CD8-positive, alpha-beta memory T cell (primary cell): ENCODE data around the gene CIAO3. TPM values are rescaled to one million over a fixed set of nuclear protein-coding genes. Genes with fewer than 3 reads are reported as not detected.
"Not testable (repeated sequence)": the region's sequence is repeated elsewhere in the genome, so short reads cannot be mapped to it uniquely, and the experiment has no call there.

ENCODE experiments used
- CTCF ChIA-PET: fragments of 350-600 bp; sonication (Branson Sonifier 250); formaldehyde crosslinking; loops from one replicate; lab custom pipeline; 2021; ENCODE audit warnings: antibody characterized with exemption; lab: Charles Lee
- POLR2A ChIA-PET: fragments of 350-600 bp; sonication (Branson Sonifier 250); formaldehyde crosslinking; loops from one replicate; lab custom pipeline; 2021; ENCODE audit warnings: antibody characterized with exemption; lab: Charles Lee
- DNase-seq, 5 donors: peaks; one replicate each; pipeline versions ENCODE4 v3.0.0 to v3.0.0-alpha.2; 2020 to 2022; ENCODE audit warnings: mixed read lengths in 1 of 5
- H3K27ac ChIP-seq: one replicate; pipeline ENCODE4 v1.7.0; 2013; ENCODE audit warnings: low read depth, mild to moderate bottlenecking, low read length, moderate library complexity
- H3K27me3 ChIP-seq: 2 replicates; pipeline ENCODE4 v1.7.0; 2013; ENCODE audit warnings: low read length, mild to moderate bottlenecking; ENCODE audit not compliant: insufficient read depth, poor library complexity, severe bottlenecking
- H3K36me3 ChIP-seq: 2 replicates; pipeline ENCODE4 v1.7.0; 2013; ENCODE audit warnings: mild to moderate bottlenecking, low read length, moderate library complexity; ENCODE audit not compliant: insufficient read depth
- H3K4me1 ChIP-seq: 2 replicates; pipeline ENCODE4 v1.7.0; 2013; ENCODE audit warnings: mild to moderate bottlenecking, low read length, moderate library complexity; ENCODE audit not compliant: insufficient read depth
- H3K4me3 ChIP-seq: 2 replicates; pipeline ENCODE4 v1.7.0; 2013; ENCODE audit warnings: mild to moderate bottlenecking, low read length
- H3K9me3 ChIP-seq: 2 replicates; pipeline ENCODE4 v1.7.0; 2013; ENCODE audit warnings: mild to moderate bottlenecking, low read length
- H3K27ac Mint-ChIP-seq, 8 donors: one replicate each; pipeline ENCODE4 v1.8.0; 2020 to 2021; ENCODE audit warnings: mixed read lengths in 8 of 8, mild to moderate bottlenecking in 6 of 8, inconsistent platforms in 3 of 8, moderate library complexity in 3 of 8
- H3K27me3 Mint-ChIP-seq, 2 donors: one replicate each; pipeline ENCODE4 v1.8.0; 2020 to 2021; ENCODE audit warnings: mixed read lengths in 2 of 2, mild to moderate bottlenecking in 1 of 2, moderate library complexity in 1 of 2
- H3K36me3 Mint-ChIP-seq, 3 donors: one replicate each; pipeline ENCODE4 v1.8.0; 2020 to 2021; ENCODE audit warnings: mixed read lengths in 3 of 3, inconsistent platforms in 1 of 3, mild to moderate bottlenecking in 1 of 3
- H3K4me1 Mint-ChIP-seq, 3 donors: one replicate each; pipeline ENCODE4 v1.8.0; 2020 to 2021; ENCODE audit warnings: mixed read lengths in 3 of 3, inconsistent platforms in 1 of 3, mild to moderate bottlenecking in 1 of 3
- H3K4me3 Mint-ChIP-seq, 7 donors: one replicate each; pipeline ENCODE4 v1.8.0; 2020 to 2021; ENCODE audit warnings: mixed read lengths in 7 of 7, mild to moderate bottlenecking in 6 of 7, moderate library complexity in 4 of 7, inconsistent platforms in 2 of 7
- H3K9me3 Mint-ChIP-seq, 5 donors: one replicate each; pipeline ENCODE4 v1.8.0; 2020 to 2022; ENCODE audit warnings: mixed read lengths in 5 of 5, mild to moderate bottlenecking in 3 of 5, moderate library complexity in 2 of 5, inconsistent platforms in 1 of 5
- polyA plus RNA-seq: library from polyadenylated mRNA; unstranded; fragments of 300-500 nt; fragmentation: Illumina TruSeq; gene quantifications from one replicate; pipeline ENCODE4 v1.2.3, GENCODE V29; 2021
- total RNA-seq, 2 experiments: library from RNA; stranded (reverse); gene quantifications; one replicate each; pipeline ENCODE4 v1.2.3, GENCODE V29; 2021

Gene CIAO3
- total and polyA plus RNA-seq, 3 experiments from 2014 or later, result 23.1 to 37.9 (median 34.8) TPM

GRCh38 chr16:743794-744500, 3.1 kb upstream of the CIAO3 start:
- no peak overlapping the region for H3K27ac ChIP-seq
- ChIA-PET CTCF (interaction anchor here (0.7 to 18.9 kb wide), 5 partner anchors 13 to 1202 kb away, joined by 3 to 332 read pairs (median 3); partner anchors contain the start of genes ANTKMT, CCDC78, HAGHL and METRN), POLR2A (no interaction called here)
- peaks cover 10% of the 10 kb centered on the region for H3K4me1 ChIP-seq
- H3K9me3 Mint-ChIP-seq, result no peaks in the 10 kb centered on the region
- H3K27me3 Mint-ChIP-seq, result no peaks in the 10 kb centered on the region
- peaks cover 0 to 6% (median 0%) of the 10 kb centered on the region in 3 donors for H3K36me3 Mint-ChIP-seq
- peak overlapping the region in 1 of 7 donors; percentile 44 for H3K4me3 Mint-ChIP-seq
- no peak overlapping the region for H3K27ac Mint-ChIP-seq
- no peaks in the 10 kb centered on the region for H3K27me3 ChIP-seq
- no peaks in the 10 kb centered on the region for H3K36me3 ChIP-seq
- H3K4me1 Mint-ChIP-seq, result peaks cover 0 to 15% (median 1%) of the 10 kb centered on the region in 3 donors
- H3K9me3 ChIP-seq, result no peaks in the 10 kb centered on the region
- H3K4me3 ChIP-seq, result no peak overlapping the region
- DNase-seq, result no peak

- H3K4me3 ChIP-seq, H3K27ac Mint-ChIP-seq, H3K36me3 ChIP-seq, H3K27me3 ChIP-seq, POLR2A ChIA-PET, H3K9me3 ChIP-seq, DNase-seq, H3K27ac ChIP-seq, H3K9me3 Mint-ChIP-seq, H3K27me3 Mint-ChIP-seq, H3K36me3 Mint-ChIP-seq, H3K4me1 ChIP-seq: not testable (repeated sequence)
- CTCF ChIA-PET, result interaction anchor here (1.4 to 18.9 kb wide), 2 partner anchors 12 to 26 kb away, joined by 4 to 332 read pairs; partner anchors contain the start of genes ANTKMT, CCDC78, HAGHL and METRN
- peaks cover 0 to 15% (median 1%) of the 10 kb centered on the region in 3 donors for H3K4me1 Mint-ChIP-seq
- peak overlapping the region in 1 of 7 donors; percentile 23 for H3K4me3 Mint-ChIP-seq
Measured at GRCh38 chr16:742894-743293, 2.1 kb upstream of the CIAO3 start.

DNA sequence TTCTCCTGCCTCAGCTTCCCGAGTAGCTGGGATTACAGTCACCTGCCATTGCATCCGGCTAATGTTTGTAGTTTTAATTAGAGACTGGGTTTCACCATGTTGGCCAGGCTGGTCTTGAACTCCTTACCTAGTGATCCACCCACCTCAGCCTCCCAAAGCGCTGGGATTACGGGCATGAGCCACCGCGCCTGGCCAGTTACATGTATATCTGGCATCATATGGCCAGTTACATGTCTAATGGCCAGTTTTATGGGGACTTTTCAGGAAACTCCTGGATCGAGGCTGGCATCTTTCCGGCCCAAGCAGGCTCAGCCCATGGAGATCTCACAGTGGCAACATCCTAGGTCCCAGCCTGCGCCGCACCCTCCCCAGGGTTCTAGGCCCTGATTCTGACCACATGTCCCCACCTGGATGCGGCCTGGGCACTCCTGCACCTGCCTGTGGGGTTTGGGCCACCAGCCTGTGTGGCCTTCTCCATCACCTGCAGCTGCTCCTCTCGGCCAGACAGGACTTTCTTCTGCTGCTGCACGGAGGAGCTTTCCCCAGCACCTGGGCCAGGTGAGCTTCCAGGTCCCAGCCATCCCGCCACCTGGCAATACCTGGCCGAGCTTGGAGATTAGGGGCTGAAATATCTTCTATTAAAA, 1.3 kb upstream of the CIAO3 start:
- H3K36me3 ChIP-seq, result peaks cover 3% of the 10 kb centered on the region
- Mint-ChIP-seq H3K27me3 (no peaks in the 10 kb centered on the region), H3K27ac (peak overlapping the region in 3 of 8 donors; percentile 32 to 87 (median 45)), H3K36me3 (peaks cover 0 to 14% (median 0%) of the 10 kb centered on the region in 3 donors), H3K4me1 (peaks cover 0 to 15% (median 1%) of the 10 kb centered on the region in 3 donors), H3K4me3 (peak overlapping the region in 6 of 7 donors; percentile 34 to 85 (median 72)), H3K9me3 (no peaks in the 10 kb centered on the region)
- H3K9me3 ChIP-seq, result no peaks in the 10 kb centered on the region
- no peak overlapping the region for H3K27ac ChIP-seq
- CTCF ChIA-PET, result interaction anchor here (1.0 to 18.9 kb wide), 6 partner anchors 8 to 30 kb away, joined by 3 to 332 read pairs (median 6); partner anchors contain the start of genes ANTKMT, CCDC78, HAGHL and METRN
- peaks cover 10% of the 10 kb centered on the region for H3K4me1 ChIP-seq
- H3K27me3 ChIP-seq, result no peaks in the 10 kb centered on the region
- POLR2A ChIA-PET, result no interaction called here
- no peak overlapping the region for H3K4me3 ChIP-seq
- DNase-seq, result no peak

DNA sequence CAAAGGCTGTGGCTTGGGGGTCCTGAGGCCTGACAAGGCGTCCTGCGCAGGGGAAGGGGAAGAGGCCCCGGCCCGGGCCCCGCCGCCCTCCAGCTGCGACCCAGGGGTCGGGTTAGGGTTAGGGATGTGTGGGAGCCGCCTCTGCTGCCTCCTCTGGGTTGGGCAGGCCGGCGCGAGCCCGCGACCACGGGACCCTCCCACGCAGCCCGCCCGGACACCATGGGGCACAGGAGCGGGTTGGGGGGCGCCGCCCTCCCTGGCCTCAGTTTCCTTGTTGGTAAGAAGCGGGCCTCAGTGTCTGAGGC, 386 bp downstream of the CIAO3 start:
- H3K9me3 Mint-ChIP-seq, result no peaks in the 10 kb centered on the region
- peak overlapping the region in 4 of 8 donors; percentile 30 to 77 (median 38) for H3K27ac Mint-ChIP-seq
- no peaks in the 10 kb centered on the region for H3K27me3 Mint-ChIP-seq
- Histone ChIP-seq H3K27me3 (no peaks in the 10 kb centered on the region), H3K4me1 (peaks cover 10% of the 10 kb centered on the region), H3K9me3 (no peaks in the 10 kb centered on the region), H3K4me3 (peak overlapping the region; percentile 71), H3K36me3 (peaks cover 9% of the 10 kb centered on the region), H3K27ac (peak overlapping the region; percentile 78)
- CTCF ChIA-PET, result interaction anchor here (0.6 to 18.9 kb wide), 10 partner anchors 8 to 64 kb away, joined by 3 to 332 read pairs (median 6); partner anchors contain the start of genes ANTKMT, CCDC78, CHTF18 and HAGHL
- POLR2A ChIA-PET, result interaction anchor here (1.0 to 2.3 kb wide), 5 partner anchors 12 to 45 kb away, joined by 4 to 9 read pairs (median 5); partner anchors contain the start of genes ANTKMT and METRN
- H3K4me3 Mint-ChIP-seq, result peak overlapping the region; percentile 70 to 92 (median 81)
- peaks cover 0 to 15% (median 1%) of the 10 kb centered on the region in 3 donors for H3K4me1 Mint-ChIP-seq
- H3K36me3 Mint-ChIP-seq, result peaks cover 0 to 30% (median under 1%) of the 10 kb centered on the region in 3 donors
- DNase-seq, result no peak

GRCh38 chr16:739560-740458, 988 bp downstream of the CIAO3 start:
- Mint-ChIP-seq H3K27ac (peak overlapping the region in 4 of 8 donors; percentile 50 to 77 (median 64)), H3K9me3 (no peaks in the 10 kb centered on the region), H3K27me3 (no peaks in the 10 kb centered on the region), H3K4me1 (peaks cover 0 to 15% (median 1%) of the 10 kb centered on the region in 3 donors), H3K4me3 (peak overlapping the region; percentile 48 to 92 (median 73)), H3K36me3 (peaks cover 0 to 35% (median 2%) of the 10 kb centered on the region in 3 donors)
- Histone ChIP-seq H3K27me3 (no peaks in the 10 kb centered on the region), H3K4me3 (peak overlapping the region; percentile 71), H3K4me1 (peaks cover 10% of the 10 kb centered on the region), H3K36me3 (peaks cover 9% of the 10 kb centered on the region), H3K27ac (peak overlapping the region; percentile 78), H3K9me3 (no peaks in the 10 kb centered on the region)
- CTCF ChIA-PET, result interaction anchor here (0.6 to 18.9 kb wide), 10 partner anchors 8 to 64 kb away, joined by 3 to 332 read pairs (median 6); partner anchors contain the start of genes ANTKMT, CCDC78, CHTF18 and HAGHL
- POLR2A ChIA-PET, result interaction anchor here (1.3 to 2.3 kb wide), 4 partner anchors 12 to 45 kb away, joined by 4 to 9 read pairs (median 4); partner anchors contain the start of gene ANTKMT
- DNase-seq, result no peak

DNA sequence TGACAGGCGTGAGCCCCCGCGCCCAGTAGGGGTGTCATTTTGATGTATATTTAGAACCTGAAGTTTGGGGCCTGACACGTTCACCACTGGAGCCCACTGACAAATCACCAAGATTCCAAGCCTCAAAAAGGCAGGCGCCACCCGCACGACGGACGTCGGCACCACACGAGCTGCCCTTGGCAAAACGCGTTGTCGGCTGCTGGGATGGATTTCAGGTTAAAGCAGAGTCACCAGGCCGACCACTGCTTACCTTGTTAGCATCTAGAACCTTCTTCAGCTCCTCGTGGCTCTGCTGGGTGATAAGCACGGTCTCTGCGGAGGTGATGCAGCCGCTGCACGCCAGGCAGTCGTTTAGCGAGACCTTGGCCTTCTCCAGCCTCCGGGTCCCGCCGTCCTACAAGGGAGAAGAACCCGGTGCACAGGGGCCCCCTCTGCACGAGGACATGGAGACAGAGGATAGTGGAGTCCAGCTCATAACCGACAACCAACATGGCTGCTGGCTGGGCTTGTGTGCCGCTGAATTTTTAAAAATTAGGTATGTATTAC, 3.8 kb downstream of the CIAO3 start:
- ChIA-PET CTCF (interaction anchor here (18.9 kb wide), 1 partner anchor 20 kb away, joined by 332 read pairs; the partner anchor contains the start of genes ANTKMT, CCDC78, HAGHL and METRN), POLR2A (interaction anchor here (0.7 to 2.3 kb wide), 3 partner anchors 16 to 43 kb away, joined by 3 to 8 read pairs (median 4); partner anchors contain the start of gene ANTKMT)
- peaks cover 19% of the 10 kb centered on the region for H3K36me3 ChIP-seq
- no peaks in the 10 kb centered on the region for H3K27me3 ChIP-seq
- DNase-seq, result no peak
- Mint-ChIP-seq H3K36me3 (peaks cover 0 to 45% (median 2%) of the 10 kb centered on the region in 3 donors), H3K9me3 (no peaks in the 10 kb centered on the region), H3K27ac (peak overlapping the region in 1 of 8 donors; percentile 76), H3K4me1 (peaks cover 0 to 15% (median 1%) of the 10 kb centered on the region in 3 donors), H3K27me3 (no peaks in the 10 kb centered on the region), H3K4me3 (no peak overlapping the region)
- H3K4me3 ChIP-seq, result no peak overlapping the region
- H3K27ac ChIP-seq, result peak overlapping the region; percentile 38
- H3K4me1 ChIP-seq, result peaks cover 10% of the 10 kb centered on the region
- H3K9me3 ChIP-seq, result no peaks in the 10 kb centered on the region
